ENCODE measurements around the gene EPHA2. TPM values are rescaled to one million over a fixed set of nuclear protein-coding genes. Genes with fewer than 3 reads are reported as not detected.

The EPHA2 gene
- total RNA-seq, 1 experiment from 2014 or later = 263 TPM

DNA sequence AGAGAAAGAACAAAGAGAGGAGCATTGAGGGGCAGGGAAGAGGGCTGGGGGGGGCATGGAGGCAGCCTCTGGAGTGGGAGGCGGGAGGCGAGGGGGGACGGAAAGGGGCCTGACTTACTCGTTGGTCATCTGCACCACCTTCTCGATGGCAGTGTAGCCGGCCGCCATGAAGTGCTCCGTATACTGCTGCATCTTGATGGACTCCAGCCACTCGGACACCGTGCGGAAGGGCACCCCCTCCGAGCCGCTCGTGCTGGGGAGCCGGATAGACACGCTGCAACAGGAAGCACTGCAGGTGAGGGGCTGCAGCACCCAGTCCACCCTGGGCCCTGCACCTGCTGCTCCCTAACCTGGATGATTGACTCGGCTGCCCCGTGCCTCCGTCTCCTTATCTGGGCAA lies 26.6 kb downstream of the EPHA2 start:
- no peak for ATAC-seq
- H3K36me3 ChIP-seq (ENCODE audit: control insufficient read depth, insufficient read depth, low read length) = peaks cover 22% of the 10 kb centered on the region
- intact Hi-C loops (cut with micrococcal nuclease; ENCODE audit: unreplicated experiment) = loop anchor here (10.0 kb wide), 1 partner anchor 55 kb away; no protein-coding TSS in a partner anchor

DNA sequence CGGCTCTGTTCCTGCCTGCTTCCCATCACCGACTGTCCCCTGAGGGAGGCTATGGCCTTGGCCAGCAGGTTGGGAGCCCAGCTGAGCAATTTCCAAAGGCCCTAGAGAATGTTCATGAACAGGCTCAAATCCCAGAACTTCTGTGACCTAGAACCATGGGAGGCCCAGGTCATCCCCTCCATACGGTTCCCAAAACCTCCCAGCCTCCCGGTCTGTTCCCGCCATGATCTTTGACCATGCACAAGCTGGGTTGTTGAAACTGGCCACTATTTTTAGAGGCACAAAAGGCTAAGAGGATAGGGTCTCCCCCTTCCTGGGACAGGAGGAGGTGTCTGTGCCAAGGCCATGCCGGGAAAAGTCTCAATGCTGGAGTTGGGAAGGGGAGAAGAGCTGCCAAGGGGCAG lies 27.5 kb downstream of the EPHA2 start:
- in situ Hi-C loops (cut with HindIII; ENCODE audit: low pct_unique_long_range_greater_than_20kb, low sequenced_read_pairs) = no loop called here
- H3K36me3 ChIP-seq (ENCODE audit: control insufficient read depth, insufficient read depth, low read length) = peaks cover 26% of the 10 kb centered on the region
- intact Hi-C loops (cut with micrococcal nuclease; ENCODE audit: unreplicated experiment) = loop anchor here (10.0 kb wide), 1 partner anchor 56 kb away; no protein-coding TSS in a partner anchor
- DNase-seq (ENCODE audit: low read depth, low spot score) (no peak), ATAC-seq (no peak)
- TF ChIP-seq SIN3A (IDR thresholded peaks at IDR 0.05; ENCODE audit: borderline replicate concordance, insufficient read depth, low read depth, low read length) (no peak), CTCF (IDR thresholded peaks at IDR 0.05) (no peak), POLR2AphosphoS5 (IDR thresholded peaks at IDR 0.05; ENCODE audit: low read depth, low read length) (no peak; the same call in 1 of the 2 replicates), TCF7L2 (IDR thresholded peaks at IDR 0.05; ENCODE audit: low read depth, low read length) (no peak)
- TF ChIP-seq, protein P1, sequence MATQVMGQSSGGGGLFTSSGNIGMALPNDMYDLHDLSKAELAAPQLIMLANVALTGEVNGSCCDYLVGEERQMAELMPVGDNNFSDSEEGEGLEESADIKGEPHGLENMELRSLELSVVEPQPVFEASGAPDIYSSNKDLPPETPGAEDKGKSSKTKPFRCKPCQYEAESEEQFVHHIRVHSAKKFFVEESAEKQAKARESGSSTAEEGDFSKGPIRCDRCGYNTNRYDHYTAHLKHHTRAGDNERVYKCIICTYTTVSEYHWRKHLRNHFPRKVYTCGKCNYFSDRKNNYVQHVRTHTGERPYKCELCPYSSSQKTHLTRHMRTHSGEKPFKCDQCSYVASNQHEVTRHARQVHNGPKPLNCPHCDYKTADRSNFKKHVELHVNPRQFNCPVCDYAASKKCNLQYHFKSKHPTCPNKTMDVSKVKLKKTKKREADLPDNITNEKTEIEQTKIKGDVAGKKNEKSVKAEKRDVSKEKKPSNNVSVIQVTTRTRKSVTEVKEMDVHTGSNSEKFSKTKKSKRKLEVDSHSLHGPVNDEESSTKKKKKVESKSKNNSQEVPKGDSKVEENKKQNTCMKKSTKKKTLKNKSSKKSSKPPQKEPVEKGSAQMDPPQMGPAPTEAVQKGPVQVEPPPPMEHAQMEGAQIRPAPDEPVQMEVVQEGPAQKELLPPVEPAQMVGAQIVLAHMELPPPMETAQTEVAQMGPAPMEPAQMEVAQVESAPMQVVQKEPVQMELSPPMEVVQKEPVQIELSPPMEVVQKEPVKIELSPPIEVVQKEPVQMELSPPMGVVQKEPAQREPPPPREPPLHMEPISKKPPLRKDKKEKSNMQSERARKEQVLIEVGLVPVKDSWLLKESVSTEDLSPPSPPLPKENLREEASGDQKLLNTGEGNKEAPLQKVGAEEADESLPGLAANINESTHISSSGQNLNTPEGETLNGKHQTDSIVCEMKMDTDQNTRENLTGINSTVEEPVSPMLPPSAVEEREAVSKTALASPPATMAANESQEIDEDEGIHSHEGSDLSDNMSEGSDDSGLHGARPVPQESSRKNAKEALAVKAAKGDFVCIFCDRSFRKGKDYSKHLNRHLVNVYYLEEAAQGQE (IDR thresholded peaks at IDR 0.05; ENCODE audit: insufficient read depth in 1 of 2, low read depth in 2 of 2, low read length in 1 of 2) = no peak
- ChIA-PET POLR2A (no interaction called here), CTCF (interaction anchor here (0.6 to 0.9 kb wide), 2 partner anchors 29 to 43 kb away, joined by 3 read pairs; no protein-coding TSS in a partner anchor)
- no TSS peak for BruUV-seq (replicated peaks)
- H3K4me1 ChIP-seq (ENCODE audit: control insufficient read depth, insufficient read depth, low read length) = peaks cover 85% of the 10 kb centered on the region
- H3K27me3 ChIP-seq (ENCODE audit: control insufficient read depth, insufficient read depth, low read length) = no peaks in the 10 kb centered on the region
- no peak overlapping the region for H3K4me3 ChIP-seq (ENCODE audit: low read depth in 2 of 2, low read length in 2 of 2)
- no peaks in the 10 kb centered on the region for H3K9me3 ChIP-seq (ENCODE audit: control insufficient read depth, insufficient read depth, low read depth, low read length)
- H3K27ac ChIP-seq (ENCODE audit: low read length) = peak overlapping the region; percentile 74

More for the DNA sequence above, 26.6 kb downstream of the EPHA2 start:
- Histone ChIP-seq H3K4me3 (ENCODE audit: low read depth in 2 of 2, low read length in 2 of 2) (no peak overlapping the region), H3K27me3 (ENCODE audit: control insufficient read depth, insufficient read depth, low read length) (no peaks in the 10 kb centered on the region), H3K9me3 (ENCODE audit: control insufficient read depth, insufficient read depth, low read depth, low read length) (no peaks in the 10 kb centered on the region), H3K4me1 (ENCODE audit: control insufficient read depth, insufficient read depth, low read length) (peaks cover 85% of the 10 kb centered on the region), H3K27ac (ENCODE audit: low read length) (peak overlapping the region; percentile 44; the same call in 1 of the 2 replicates)
- CTCF ChIA-PET = interaction anchor here (0.7 kb wide), 1 partner anchor 47 kb away, joined by 4 read pairs; no protein-coding TSS in a partner anchor
- DNase-seq (ENCODE audit: low read depth, low spot score) = no peak
- BruUV-seq (replicated peaks) = no TSS peak
- POLR2A ChIA-PET = no interaction called here
- in situ Hi-C loops (cut with HindIII; ENCODE audit: low pct_unique_long_range_greater_than_20kb, low sequenced_read_pairs) = no loop called here
- TF ChIP-seq SIN3A (IDR thresholded peaks at IDR 0.05; ENCODE audit: borderline replicate concordance, insufficient read depth, low read depth, low read length) (no peak), TCF7L2 (IDR thresholded peaks at IDR 0.05; ENCODE audit: low read depth, low read length) (no peak), CTCF (IDR thresholded peaks at IDR 0.05) (no peak), POLR2AphosphoS5 (IDR thresholded peaks at IDR 0.05; ENCODE audit: low read depth, low read length) (no peak)
- TF ChIP-seq, protein P1 (IDR thresholded peaks at IDR 0.05; ENCODE audit: insufficient read depth in 1 of 2, low read depth in 2 of 2, low read length in 1 of 2) = no peak
